GM12864 (cell line): Measurements from ENCODE around the gene MSI2.

Experiments used
- DNase-seq: peaks from one replicate; pipeline ENCODE4 v3.0.0-alpha.2; 2011; ENCODE audit warnings: low read depth
- H3K4me3 ChIP-seq: 2 replicates; pipeline ENCODE4 v1.5.1; 2011; ENCODE audit warnings: mild to moderate bottlenecking, low read depth, low read length, control low read depth
- TF ChIP-seq, protein P1 (sequence below): IDR thresholded peaks from 2 replicates; pipeline ENCODE4 v1.5.1; 2011; ENCODE audit warnings: low read depth, mild to moderate bottlenecking, moderate library complexity, low read length, control low read depth, inconsistent platforms; ENCODE audit errors: missing control alignments

MSI2 gene

GRCh38 chr17:57289130-57289529 is 32.8 kb downstream of the MSI2 start:
- TF ChIP-seq, protein P1, sequence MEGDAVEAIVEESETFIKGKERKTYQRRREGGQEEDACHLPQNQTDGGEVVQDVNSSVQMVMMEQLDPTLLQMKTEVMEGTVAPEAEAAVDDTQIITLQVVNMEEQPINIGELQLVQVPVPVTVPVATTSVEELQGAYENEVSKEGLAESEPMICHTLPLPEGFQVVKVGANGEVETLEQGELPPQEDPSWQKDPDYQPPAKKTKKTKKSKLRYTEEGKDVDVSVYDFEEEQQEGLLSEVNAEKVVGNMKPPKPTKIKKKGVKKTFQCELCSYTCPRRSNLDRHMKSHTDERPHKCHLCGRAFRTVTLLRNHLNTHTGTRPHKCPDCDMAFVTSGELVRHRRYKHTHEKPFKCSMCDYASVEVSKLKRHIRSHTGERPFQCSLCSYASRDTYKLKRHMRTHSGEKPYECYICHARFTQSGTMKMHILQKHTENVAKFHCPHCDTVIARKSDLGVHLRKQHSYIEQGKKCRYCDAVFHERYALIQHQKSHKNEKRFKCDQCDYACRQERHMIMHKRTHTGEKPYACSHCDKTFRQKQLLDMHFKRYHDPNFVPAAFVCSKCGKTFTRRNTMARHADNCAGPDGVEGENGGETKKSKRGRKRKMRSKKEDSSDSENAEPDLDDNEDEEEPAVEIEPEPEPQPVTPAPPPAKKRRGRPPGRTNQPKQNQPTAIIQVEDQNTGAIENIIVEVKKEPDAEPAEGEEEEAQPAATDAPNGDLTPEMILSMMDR: no peak
- no peak for DNase-seq

GRCh38 chr17:57289613-57290012 is 33.3 kb downstream of the MSI2 start:
- DNase-seq: no peak
- TF ChIP-seq, protein P1: no peak

More at GRCh38 chr17:57289130-57289529, 32.8 kb downstream of the MSI2 start:
- H3K4me3 ChIP-seq: no peak overlapping the region

DNA sequence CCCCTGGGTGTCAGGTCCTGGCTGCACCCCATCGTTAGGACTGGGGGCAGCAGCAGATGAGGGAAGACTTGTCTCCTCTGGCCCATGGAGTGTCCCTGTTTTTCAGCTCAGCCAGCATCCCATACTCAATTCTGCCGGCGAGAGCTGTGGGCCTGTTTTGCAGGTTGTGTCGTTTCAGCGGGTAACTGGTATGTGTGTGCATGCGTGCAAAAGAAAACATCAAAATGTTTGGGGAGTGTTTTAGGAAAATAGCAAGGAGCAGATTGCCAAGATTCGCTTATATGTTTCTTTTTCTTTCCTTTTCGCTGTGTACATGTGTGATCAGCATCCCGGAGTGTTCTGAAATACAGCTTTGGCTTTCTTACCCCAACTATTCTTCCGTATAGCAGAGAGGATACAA is 34.7 kb downstream of the MSI2 start:
- H3K4me3 ChIP-seq: no peak overlapping the region
- TF ChIP-seq, protein P1: no peak
- no peak for DNase-seq

More at GRCh38 chr17:57289613-57290012, 33.3 kb downstream of the MSI2 start:
- no peak overlapping the region for H3K4me3 ChIP-seq

DNA sequence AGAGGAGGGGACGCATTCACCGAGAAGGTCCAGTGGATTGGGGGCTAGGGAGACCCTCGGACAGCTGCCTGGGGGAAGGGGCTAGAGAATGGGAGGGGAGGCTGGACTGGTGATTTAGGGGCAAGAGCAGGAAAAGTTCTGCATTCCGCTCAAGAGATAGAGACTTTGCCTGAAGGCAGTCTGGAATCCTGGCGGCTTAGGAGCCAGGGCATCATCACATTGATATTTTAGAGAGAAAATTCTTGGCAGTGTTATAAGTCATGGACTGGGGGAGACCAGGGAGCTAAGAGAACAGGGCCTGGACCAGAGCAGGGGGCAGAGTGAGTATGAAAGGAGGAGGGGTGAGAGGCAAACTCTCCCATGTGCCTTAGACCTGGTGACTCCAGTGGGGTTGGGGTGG is 35.8 kb downstream of the MSI2 start:
- no peak overlapping the region for H3K4me3 ChIP-seq
- DNase-seq: no peak
- TF ChIP-seq, protein P1: no peak

DNA sequence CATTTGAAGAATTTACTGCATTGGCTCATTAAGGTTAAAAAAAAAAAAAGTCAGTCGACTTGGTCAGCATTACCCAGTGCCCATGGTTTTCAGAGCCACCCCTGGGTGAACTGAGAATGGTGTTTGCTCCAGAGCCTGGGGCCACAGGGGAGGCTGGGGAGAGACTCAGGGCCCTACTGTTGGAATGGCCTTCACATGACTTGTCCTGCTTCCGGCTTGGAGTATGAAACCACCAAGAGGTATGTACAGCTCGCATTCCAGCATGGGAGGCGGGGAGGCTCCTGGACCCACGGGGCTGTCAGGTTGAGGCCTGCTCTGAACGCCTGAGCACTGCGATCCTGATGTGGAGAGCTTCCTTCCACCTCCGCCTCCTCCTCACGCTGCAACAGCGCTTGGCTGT is 36.8 kb downstream of the MSI2 start:
- H3K4me3 ChIP-seq: no peak overlapping the region
- no peak for DNase-seq
- TF ChIP-seq, protein P1: no peak

- no peak overlapping the region for H3K4me3 ChIP-seq
- DNase-seq: no peak
- TF ChIP-seq, protein P1: no peak
These were observed 37.8 kb downstream of the MSI2 start for GRCh38 chr17:57294101-57294500.
